GM15510 (cell line): ENCODE measurements around the gene MACF1.

ENCODE experiments used
- POLR2A ChIP-seq: IDR thresholded peaks from 3 replicates; pipeline ENCODE4 v1.6.1; 2011; ENCODE audit warnings: borderline replicate concordance; ENCODE audit not compliant: insufficient read length; ENCODE audit errors: extremely low read depth

The MACF1 gene

GRCh38 chr1:39328095-39328494, 123.6 kb downstream of the MACF1 start:
- no peak for TF ChIP-seq POLR2A

GRCh38 chr1:39328586-39329121, 124.2 kb downstream of the MACF1 start:
- no peak for TF ChIP-seq POLR2A

GRCh38 chr1:39331647-39332046, 127.2 kb downstream of the MACF1 start:
- TF ChIP-seq POLR2A = no peak

DNA sequence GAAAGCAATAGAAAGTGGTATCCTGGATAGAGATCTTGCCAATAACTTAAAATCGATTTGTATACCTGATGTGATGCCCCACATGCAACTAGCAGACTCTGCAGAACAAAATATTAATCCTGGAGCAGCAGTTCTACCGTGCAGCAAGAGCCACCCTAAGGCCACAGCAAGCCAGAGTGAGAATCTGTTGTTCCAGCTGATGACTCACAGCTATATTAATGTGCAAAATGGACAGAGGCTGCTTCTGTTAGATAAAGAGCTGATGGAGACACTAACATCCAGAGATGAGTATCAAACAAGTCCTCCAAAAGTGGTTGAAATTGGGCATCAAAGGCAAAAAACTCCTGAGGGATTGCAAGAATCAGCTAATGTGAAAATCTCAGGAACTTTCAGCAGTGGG, 127.8 kb downstream of the MACF1 start:
- TF ChIP-seq POLR2A = no peak

GRCh38 chr1:39332828-39333227, 128.3 kb downstream of the MACF1 start:
- TF ChIP-seq POLR2A = no peak

GRCh38 chr1:39333296-39333695, 128.8 kb downstream of the MACF1 start:
- TF ChIP-seq POLR2A = no peak

DNA sequence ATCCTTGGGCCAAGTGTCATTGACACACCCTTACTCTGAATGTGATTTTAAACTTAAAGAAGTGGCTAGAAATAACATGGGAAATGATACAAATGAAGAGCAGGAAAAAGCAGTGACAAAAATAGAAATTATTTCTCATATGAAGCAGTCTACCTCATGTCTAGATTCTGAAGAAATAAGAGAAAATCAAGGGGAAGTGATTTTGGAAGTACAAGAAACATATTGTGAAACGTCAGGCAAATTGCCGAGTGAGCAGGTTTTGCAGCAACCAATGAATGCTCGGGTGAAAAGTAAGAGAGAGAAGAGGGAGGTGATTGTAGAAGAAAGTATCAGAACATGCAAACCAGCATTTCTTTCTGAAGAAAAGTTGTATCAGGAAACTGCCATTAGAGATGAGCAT, 130.7 kb downstream of the MACF1 start:
- no peak for TF ChIP-seq POLR2A

DNA sequence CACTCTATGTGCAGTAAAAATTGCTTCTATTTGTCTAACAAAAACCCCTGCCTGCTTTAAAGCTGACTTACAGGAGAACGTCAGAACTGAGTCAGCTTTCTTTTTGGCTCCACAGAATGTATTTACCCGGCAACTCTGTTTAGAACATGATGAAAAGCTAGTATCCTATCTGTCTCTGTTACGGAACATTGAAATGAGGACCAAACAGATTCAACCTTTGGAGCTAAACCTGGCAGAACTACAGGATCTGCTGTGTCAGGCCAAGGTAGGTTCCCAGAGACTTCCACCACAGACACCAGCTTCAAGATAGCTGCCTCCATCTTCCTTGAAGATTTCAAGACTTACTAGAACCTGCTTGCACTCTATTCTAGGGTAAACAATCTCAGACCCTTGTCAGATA, 132.6 kb downstream of the MACF1 start:
- TF ChIP-seq POLR2A = no peak

DNA sequence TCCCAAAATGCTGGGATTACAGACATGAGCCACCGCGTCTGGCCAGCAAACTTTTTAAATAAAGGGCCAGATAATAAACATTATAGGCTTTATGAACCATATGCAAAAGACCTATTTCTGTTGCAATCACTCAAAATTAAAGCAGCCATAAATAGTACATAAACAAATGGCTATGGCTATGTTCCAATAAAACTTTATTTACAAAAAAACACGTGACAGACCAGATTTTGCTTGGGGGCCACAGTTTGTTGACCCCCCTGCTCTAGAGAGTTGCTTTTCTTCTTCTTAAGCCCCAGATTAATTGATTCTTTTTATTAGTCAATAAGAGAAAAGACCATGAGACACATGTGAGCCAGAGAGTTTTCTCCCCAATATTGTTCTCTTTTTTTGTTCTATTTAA, 138.3 kb downstream of the MACF1 start:
- no peak for TF ChIP-seq POLR2A

GRCh38 chr1:39344394-39345154, 140.1 kb downstream of the MACF1 start:
- no peak for TF ChIP-seq POLR2A

DNA sequence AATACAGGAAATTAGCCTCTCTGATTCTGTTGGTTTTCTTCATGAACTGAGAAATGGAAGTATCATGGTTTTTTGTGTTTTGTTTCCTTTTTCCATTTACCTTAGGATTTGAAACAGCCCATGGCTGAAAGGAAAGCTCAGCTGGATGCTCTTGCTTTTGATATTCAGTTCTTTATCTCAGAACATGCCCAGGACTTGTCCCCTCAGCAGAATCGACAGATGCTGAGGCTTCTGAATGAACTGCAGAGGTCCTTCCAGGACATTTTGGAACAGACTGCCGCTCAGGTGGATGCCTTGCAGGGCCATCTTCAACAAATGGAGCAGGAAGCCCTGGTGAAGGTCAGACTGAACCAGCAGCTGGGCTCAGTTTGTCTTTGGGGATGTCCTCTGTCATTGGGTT, 142.4 kb downstream of the MACF1 start:
- TF ChIP-seq POLR2A = no peak

DNA sequence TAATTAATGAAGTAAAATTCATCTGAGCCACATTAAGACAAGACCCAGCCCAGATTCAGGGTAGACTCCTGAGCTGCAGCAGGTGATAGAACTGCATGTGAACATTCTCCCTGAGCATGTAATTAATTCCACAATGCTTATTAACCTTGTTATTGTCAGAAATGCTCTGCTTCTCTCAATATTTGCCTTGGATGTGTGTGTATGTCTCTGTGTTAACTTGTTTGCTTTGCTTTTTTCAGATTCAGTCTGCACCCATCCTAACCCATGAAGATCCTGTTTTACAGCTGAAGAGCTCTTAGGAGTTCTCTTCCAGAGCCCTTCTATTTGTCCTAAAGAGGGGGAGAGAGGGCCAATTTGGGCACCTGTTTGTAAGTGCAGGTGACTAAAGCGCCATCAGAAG, 143.8 kb downstream of the MACF1 start:
- no peak for TF ChIP-seq POLR2A

DNA sequence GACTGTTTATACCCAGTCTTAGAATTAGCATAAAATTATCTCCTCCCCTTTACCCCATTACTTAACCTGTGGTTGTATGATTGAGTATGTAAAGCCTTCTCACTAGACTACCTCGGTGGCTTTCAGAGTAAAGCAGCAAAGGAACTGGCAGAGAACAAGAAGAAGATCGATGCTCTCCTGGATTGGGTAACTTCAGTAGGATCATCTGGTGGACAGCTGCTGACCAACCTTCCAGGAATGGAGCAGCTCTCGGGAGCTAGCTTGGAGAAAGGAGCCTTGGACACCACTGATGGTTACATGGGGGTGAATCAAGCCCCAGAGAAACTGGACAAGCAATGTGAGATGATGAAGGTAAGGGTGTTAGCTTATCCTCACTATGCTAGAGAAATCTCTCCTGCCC, 148.4 kb downstream of the MACF1 start:
- no peak for TF ChIP-seq POLR2A

GRCh38 chr1:39354572-39354971, 150.1 kb downstream of the MACF1 start:
- no peak for TF ChIP-seq POLR2A

GRCh38 chr1:39358491-39358890, 154.0 kb downstream of the MACF1 start:
- no peak for TF ChIP-seq POLR2A

GRCh38 chr1:39359028-39359570, 154.6 kb downstream of the MACF1 start:
- TF ChIP-seq POLR2A = no peak
